IMR-90 (cell line): ENCODE data around the gene CHMP1A. TPM values are rescaled to one million over a fixed set of nuclear protein-coding genes. Genes with fewer than 3 reads are reported as not detected.
"Not testable (repeated sequence)": the region's sequence is repeated elsewhere in the genome, so short reads cannot be mapped to it uniquely, and the experiment has no call there.

Source experiments
- ATAC-seq: fragments of 200-7000 bp; cut with Tn5 transposase; 2 replicates; pipeline ENCODE4 v1.9.1; 2020; ENCODE audit warnings: low read depth, mild to moderate bottlenecking, moderate library complexity
- BruUV-seq: library from RNA; stranded (reverse); fragments of 400-500 nt; replicated peaks from 2 replicates; lab custom pipeline; 2021; lab: Mats Ljungman, UMichigan
- CTCF ChIA-PET: fragments of 300-600 bp; formaldehyde crosslinking; extraction: SDS; loops from one replicate; lab custom pipeline; 2021; ENCODE audit warnings: antibody characterized with exemption; lab: Yijun Ruan, JAX
- POLR2A ChIA-PET: fragments of 300-600 bp; sonication (Branson Sonifier 250); formaldehyde crosslinking; loops from one replicate; lab custom pipeline; 2022; ENCODE audit warnings: antibody characterized with exemption; ENCODE audit not compliant: unreplicated experiment; lab: Charles Lee
- DNase-seq: peaks from one replicate; pipeline ENCODE4 v3.0.0; 2013
- H2AFZ ChIP-seq: replicated peaks from 2 replicates; pipeline ENCODE3; 2013; ENCODE audit warnings: low read length, mild to moderate bottlenecking; ENCODE audit not compliant: poor library complexity
- H2AK5ac ChIP-seq: 2 replicates; pipeline ENCODE4 v1.6.1; 2013; ENCODE audit warnings: low read depth, low read length, inconsistent platforms
- H2AK9ac ChIP-seq: replicated peaks from 2 replicates; pipeline ENCODE3; 2013; ENCODE audit warnings: mild to moderate bottlenecking, low read depth, low read length, moderate library complexity; ENCODE audit not compliant: poor library complexity
- H2BK120ac ChIP-seq: 2 replicates; pipeline ENCODE4 v1.6.1; 2013; ENCODE audit warnings: low read depth, low read length, inconsistent platforms
- H2BK15ac ChIP-seq: 3 replicates; pipeline ENCODE4 v1.6.1; 2013; ENCODE audit warnings: low read depth, low read length, inconsistent platforms
- H2BK20ac ChIP-seq: 2 replicates; pipeline ENCODE4 v1.6.1; 2013; ENCODE audit warnings: low read depth, mild to moderate bottlenecking, inconsistent platforms, low read length, moderate library complexity
- H2BK5ac ChIP-seq: 2 replicates; pipeline ENCODE4 v1.6.1; 2013; ENCODE audit warnings: mild to moderate bottlenecking, low read depth, low read length, inconsistent platforms; ENCODE audit not compliant: poor library complexity, severe bottlenecking
- H3K14ac ChIP-seq: replicated peaks from 2 replicates; pipeline ENCODE4 v1.6.1; 2013; ENCODE audit warnings: low read depth, low read length, inconsistent platforms
- H3K18ac ChIP-seq: 2 replicates; pipeline ENCODE4 v1.6.1; 2013; ENCODE audit warnings: low read depth, low read length, control low read depth
- H3K23ac ChIP-seq: 2 replicates; pipeline ENCODE4 v1.6.1; 2013; ENCODE audit warnings: low read depth, low read length, inconsistent platforms
- H3K27ac ChIP-seq: 2 replicates; pipeline ENCODE4 v1.5.1; 2013; ENCODE audit warnings: mild to moderate bottlenecking, control low read depth, low read length; ENCODE audit not compliant: insufficient read depth
- H3K27me3 ChIP-seq: 2 replicates; pipeline ENCODE4 v1.6.1; 2013; ENCODE audit warnings: low read length; ENCODE audit not compliant: control insufficient read depth, insufficient read depth
- H3K36me3 ChIP-seq: 2 replicates; pipeline ENCODE4 v1.6.1; 2013; ENCODE audit warnings: low read length, mixed read lengths; ENCODE audit not compliant: control insufficient read depth, insufficient read depth
- H3K4ac ChIP-seq: 2 replicates; pipeline ENCODE4 v1.6.1; 2013; ENCODE audit warnings: low read depth, low read length, inconsistent platforms
- H3K4me1 ChIP-seq: 2 replicates; pipeline ENCODE4 v1.6.1; 2013; ENCODE audit warnings: low read length, mixed read lengths; ENCODE audit not compliant: control insufficient read depth, insufficient read depth
- H3K4me2 ChIP-seq: 2 replicates; pipeline ENCODE4 v1.6.1; 2013; ENCODE audit warnings: low read depth, mild to moderate bottlenecking, control low read depth, low read length, moderate library complexity
- H3K4me3 ChIP-seq: 2 replicates; pipeline ENCODE4 v1.5.1; 2013; ENCODE audit warnings: low read depth, mild to moderate bottlenecking, control low read depth, low read length, moderate library complexity; ENCODE audit not compliant: insufficient read depth
- H3K56ac ChIP-seq: 2 replicates; pipeline ENCODE4 v1.6.1; 2013; ENCODE audit warnings: low read length, inconsistent platforms; ENCODE audit not compliant: insufficient read depth; ENCODE audit errors: extremely low read depth
- H3K79me1 ChIP-seq, 2 experiments: 2 replicates each; pipeline ENCODE4 v1.6.1; 2013; ENCODE audit warnings: low read length in 2 of 2, inconsistent platforms in 1 of 2, low read depth in 1 of 2
- H3K9ac ChIP-seq: 2 replicates; pipeline ENCODE4 v1.6.1; 2013; ENCODE audit warnings: low read depth, low read length, control low read depth
- H3K9me1 ChIP-seq: 2 replicates; pipeline ENCODE4 v1.6.1; 2013; ENCODE audit warnings: low read length, inconsistent platforms; ENCODE audit not compliant: insufficient read depth
- H3K9me3 ChIP-seq: 2 replicates; pipeline ENCODE4 v1.6.1; 2013; ENCODE audit warnings: low read length; ENCODE audit not compliant: control insufficient read depth, insufficient read depth
- H4K20me1 ChIP-seq: 2 replicates; pipeline ENCODE4 v1.6.1; 2013; ENCODE audit warnings: low read length, inconsistent platforms; ENCODE audit not compliant: insufficient read depth
- H4K5ac ChIP-seq: 2 replicates; pipeline ENCODE4 v1.6.1; 2013; ENCODE audit warnings: mild to moderate bottlenecking, low read depth, low read length, control low read depth
- H4K8ac ChIP-seq, 2 experiments: 2 replicates each; pipeline ENCODE4 v1.6.1; 2013; ENCODE audit warnings: low read depth in 2 of 2, low read length in 2 of 2, control low read depth in 1 of 2, inconsistent platforms in 1 of 2
- H4K91ac ChIP-seq: 2 replicates; pipeline ENCODE4 v1.6.1; 2013; ENCODE audit warnings: low read depth, low read length, inconsistent platforms; ENCODE audit not compliant: insufficient read depth
- BHLHE40 ChIP-seq: fragments of 150-350 bp; IDR thresholded peaks from 2 replicates; pipeline ENCODE4 v1.6.1; 2016; ENCODE audit warnings: mild to moderate bottlenecking, low read depth, low read length
- POLR2A ChIP-seq: IDR thresholded peaks from 2 replicates; pipeline ENCODE4 v1.6.1; 2012; ENCODE audit warnings: mild to moderate bottlenecking, low read depth, low read length
- RFX5 ChIP-seq: IDR thresholded peaks from 2 replicates; pipeline ENCODE4 v1.8.0; 2012; ENCODE audit warnings: low read depth, mild to moderate bottlenecking, low read length, moderate library complexity
- USF2 ChIP-seq: fragments of 150-350 bp; IDR thresholded peaks from 2 replicates; pipeline ENCODE4 v1.6.1; 2017; ENCODE audit warnings: mild to moderate bottlenecking, antibody characterized with exemption, low read length, low read depth
- WGBS, 2 experiments: methylation state at CpG; one replicate each; pipeline versions ENCODE4 v1.1.5 to v1.1.7; 2013; ENCODE audit warnings: missing lambda C conversion rate in 2 of 2; ENCODE audit not compliant: insufficient read length in 1 of 2; ENCODE audit errors: extremely low coverage in 2 of 2; 5-methylcytosine and 5-hydroxymethylcytosine counted together
- dilution Hi-C: fragments of 300-500 bp; cut with HindIII; formaldehyde crosslinking; loops from one replicate; pipeline ENCODE4 v1.14.3; 2018; ENCODE audit warnings: low sequenced_read_pairs; ENCODE audit not compliant: unreplicated experiment
- in situ Hi-C: fragments of 300-500 bp; cut with MboI; formaldehyde crosslinking; loops from 3 replicates; pipeline ENCODE4 v1.14.3; 2019; ENCODE audit warnings: low sequenced_read_pairs, inconsistent platforms, mixed read lengths
- intact Hi-C: fragments of 100-400 bp; cut with micrococcal nuclease; formaldehyde crosslinking; loops from 2 replicates; pipeline ENCODE4 v1.10.0; 2022
- polyA plus RNA-seq, 3 experiments: library from polyadenylated mRNA; depleted of rRNA; stranded (reverse); fragments of >200 nt; gene quantifications; 2 replicates each; pipeline ENCODE4 v1.2.3, GENCODE V29; 2012; ENCODE audit warnings: low replicate concordance in 1 of 3
- total RNA-seq: library from RNA; depleted of rRNA; stranded (reverse); fragments of >200 nt; gene quantifications from 2 replicates; pipeline ENCODE4 v1.2.3, GENCODE V29; 2012

CHMP1A gene
- total and polyA plus RNA-seq, 2 of the 4 experiments (the other 2 are of a cell fraction) = 97.3 to 99.8 TPM

DNA sequence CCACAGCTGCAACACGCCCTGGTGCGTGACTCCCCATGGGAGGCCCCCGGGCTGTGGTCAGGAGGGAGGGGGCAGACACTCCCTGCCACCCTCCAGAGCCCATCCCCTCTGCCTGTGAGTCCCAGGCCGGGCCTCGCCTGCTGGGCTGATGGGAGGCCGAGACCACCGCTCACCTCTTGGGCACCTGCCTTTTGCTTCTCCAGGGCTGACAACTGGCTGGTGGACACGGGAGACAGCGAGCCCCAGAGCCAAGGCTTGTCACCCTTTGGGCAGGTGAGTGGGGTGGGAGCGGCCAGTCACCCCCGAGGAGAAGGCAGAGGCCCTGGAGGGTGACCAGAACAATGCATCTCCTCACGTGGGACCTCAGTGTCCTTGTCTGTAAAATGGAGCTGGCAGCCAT, 20.8 kb downstream of the CHMP1A start:
- Histone ChIP-seq H4K91ac (no peak overlapping the region), H3K36me3 (no peaks in the 10 kb centered on the region), H3K9me3 (no peaks in the 10 kb centered on the region), H2BK20ac (no peak overlapping the region), H3K4me3 (no peak overlapping the region), H2AFZ (peak overlapping the region; percentile 21), H3K27ac (no peak overlapping the region), H3K79me1 (no peaks in the 10 kb centered on the region), H3K23ac (no peak overlapping the region), H4K20me1 (no peaks in the 10 kb centered on the region), H2AK5ac (no peak overlapping the region), H3K27me3 (peaks cover 20% of the 10 kb centered on the region), H3K4ac (no peak overlapping the region), H3K4me1 (peaks cover 7% of the 10 kb centered on the region), H2BK5ac (no peak overlapping the region), H3K9me1 (no peaks in the 10 kb centered on the region; the same call in 1 of the 2 replicates), H3K18ac (no peak overlapping the region), H4K5ac (no peak overlapping the region), H3K9ac (no peak overlapping the region), H3K4me2 (no peak overlapping the region), H4K8ac (no peak overlapping the region), H2BK15ac (no peak overlapping the region), H2AK9ac (peak overlapping the region; percentile 72), H3K14ac (no peak overlapping the region), H2BK120ac (no peak overlapping the region), H3K56ac (no peak overlapping the region)
- DNase-seq = no peak
- dilution Hi-C loops = no loop called here
- in situ Hi-C loops = no loop called here
- POLR2A ChIA-PET = no interaction called here
- CTCF ChIA-PET = no interaction called here
- TF ChIP-seq RFX5 (no peak), USF2 (no peak), POLR2A (no peak), BHLHE40 (no peak)
- intact Hi-C loops = no loop called here
- BruUV-seq = no TSS peak
- no peak for ATAC-seq
- WGBS, 2 experiments = 87% methylated on average over 4 of the region's 12 CpGs; no CpG with 5 or more reads in 1 of the 2 experiments

- H3K18ac ChIP-seq, H3K9me3 ChIP-seq, H2BK120ac ChIP-seq, ATAC-seq, H4K8ac ChIP-seq, H3K4me3 ChIP-seq, H2BK5ac ChIP-seq, BruUV-seq, H3K9ac ChIP-seq, H4K20me1 ChIP-seq, dilution Hi-C loops, H2AFZ ChIP-seq, H3K9me1 ChIP-seq, H3K4me2 ChIP-seq, DNase-seq, in situ Hi-C loops, H3K56ac ChIP-seq, H3K23ac ChIP-seq, intact Hi-C loops, H3K79me1 ChIP-seq, H4K5ac ChIP-seq, H2BK15ac ChIP-seq, H3K4ac ChIP-seq, H2BK20ac ChIP-seq, H3K4me1 ChIP-seq, H3K27ac ChIP-seq, H3K36me3 ChIP-seq, H3K14ac ChIP-seq, H4K91ac ChIP-seq: not testable (repeated sequence)
- Histone ChIP-seq H2AK5ac (peak overlapping the region; percentile 82), H2AK9ac (peak overlapping the region; percentile 42), H3K27me3 (peaks cover 28% of the 10 kb centered on the region)
- WGBS, 2 experiments = no CpG with 5 or more reads among the region's 2 CpGs
- CTCF ChIA-PET = interaction anchor here (1.2 kb wide), 1 partner anchor 19 kb away, joined by 3 read pairs; no protein-coding TSS in a partner anchor
- POLR2A ChIA-PET = interaction anchor here (0.6 kb wide), 1 partner anchor 223 kb away, joined by 6 read pairs; no protein-coding TSS in a partner anchor
Measured at GRCh38 chr16:89634463-89635385, 22.8 kb downstream of the CHMP1A start.
